Stimulated activated CD4-positive, alpha-beta T cell treated with anti-CD3 and anti-CD28 coated beads, Interleukin-4, amount 100 ng/mL, for 4 hours (primary cell): ENCODE measurements around the gene KDM4B.

Experiments used
- DNase-seq, 2 experiments: peaks; one replicate each; pipeline ENCODE4 v3.0.0-alpha.2; 2020

The KDM4B gene

DNA sequence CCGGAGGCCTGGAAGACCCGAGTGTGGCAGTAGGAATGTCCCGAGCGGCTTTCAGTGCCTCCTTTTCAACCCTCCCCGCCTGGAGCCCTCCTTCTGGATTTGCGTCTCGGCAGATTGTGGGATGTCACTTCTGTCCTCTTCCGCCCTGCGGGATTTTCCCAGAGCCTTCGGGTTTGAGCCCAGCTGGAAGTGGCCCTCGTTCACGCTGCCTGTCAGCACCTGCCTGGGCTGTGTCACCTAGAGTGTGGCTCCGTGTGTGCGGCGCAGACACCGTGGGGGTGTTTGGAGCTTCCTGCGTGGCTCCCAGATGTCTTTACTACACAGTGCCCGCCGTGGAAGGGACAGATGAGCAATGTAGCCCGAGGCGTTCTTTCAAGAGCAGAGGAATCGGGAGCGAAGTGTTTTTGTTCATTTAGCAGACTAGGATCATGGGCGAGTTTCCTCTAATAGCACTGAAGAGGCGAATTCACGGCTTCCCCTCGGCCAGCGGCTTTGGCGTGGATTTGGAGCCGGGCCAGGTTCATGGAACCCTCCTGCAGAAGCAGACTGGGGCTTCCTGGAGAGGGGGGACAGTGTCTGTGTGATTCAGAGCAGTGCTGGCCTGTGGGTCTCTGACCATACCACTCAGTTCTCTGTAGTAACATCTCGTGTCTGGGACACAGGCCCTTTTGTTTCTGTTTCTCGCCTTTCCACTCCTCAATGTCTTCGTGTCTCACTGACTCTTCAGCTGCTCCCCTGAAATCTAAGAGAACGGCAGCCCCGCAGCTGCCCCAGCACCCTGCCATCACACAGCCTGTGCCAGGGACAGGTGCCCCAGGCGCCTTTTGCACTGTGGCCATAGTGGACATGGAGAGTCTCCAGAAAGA lies 68.0 kb downstream of the KDM4B start:
- DNase-seq = no peak

- DNase-seq = no peak
These were observed 69.0 kb downstream of the KDM4B start for GRCh38 chr19:5037936-5038335.

DNA sequence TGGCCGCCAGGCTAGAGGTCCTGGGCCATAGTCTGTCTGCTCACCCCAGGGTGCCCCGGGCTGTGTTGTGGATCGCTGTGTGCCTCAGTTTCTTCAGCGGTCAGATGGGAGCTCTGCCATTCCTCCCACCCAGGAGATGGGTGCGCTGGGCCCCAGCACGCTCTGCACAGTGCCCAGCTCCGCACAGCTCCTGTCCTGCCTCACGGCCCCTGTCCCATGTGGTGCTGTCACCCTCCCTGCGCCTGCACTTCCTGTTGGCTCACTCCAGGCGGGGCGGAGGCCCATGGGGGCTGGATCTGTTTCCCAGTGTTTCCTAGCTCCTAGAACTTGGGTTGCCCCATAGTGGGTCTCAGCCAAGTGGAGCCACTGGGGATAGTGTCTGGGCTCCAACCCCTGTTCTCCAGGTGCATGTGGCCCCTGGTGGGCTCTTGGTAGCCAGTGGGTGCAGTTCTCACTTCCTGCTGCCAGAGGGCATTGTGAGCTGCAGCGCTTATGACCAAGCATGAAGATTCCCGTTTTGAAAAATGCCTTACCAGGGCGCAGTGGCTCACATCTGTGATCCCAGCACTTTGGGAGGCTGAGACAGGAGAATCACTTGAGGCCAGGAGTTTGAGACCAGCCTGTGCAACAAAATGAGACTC lies 69.8 kb downstream of the KDM4B start:
- DNase-seq = no peak

GRCh38 chr19:5039642-5040543 lies 71.0 kb downstream of the KDM4B start:
- DNase-seq = no peak

DNA sequence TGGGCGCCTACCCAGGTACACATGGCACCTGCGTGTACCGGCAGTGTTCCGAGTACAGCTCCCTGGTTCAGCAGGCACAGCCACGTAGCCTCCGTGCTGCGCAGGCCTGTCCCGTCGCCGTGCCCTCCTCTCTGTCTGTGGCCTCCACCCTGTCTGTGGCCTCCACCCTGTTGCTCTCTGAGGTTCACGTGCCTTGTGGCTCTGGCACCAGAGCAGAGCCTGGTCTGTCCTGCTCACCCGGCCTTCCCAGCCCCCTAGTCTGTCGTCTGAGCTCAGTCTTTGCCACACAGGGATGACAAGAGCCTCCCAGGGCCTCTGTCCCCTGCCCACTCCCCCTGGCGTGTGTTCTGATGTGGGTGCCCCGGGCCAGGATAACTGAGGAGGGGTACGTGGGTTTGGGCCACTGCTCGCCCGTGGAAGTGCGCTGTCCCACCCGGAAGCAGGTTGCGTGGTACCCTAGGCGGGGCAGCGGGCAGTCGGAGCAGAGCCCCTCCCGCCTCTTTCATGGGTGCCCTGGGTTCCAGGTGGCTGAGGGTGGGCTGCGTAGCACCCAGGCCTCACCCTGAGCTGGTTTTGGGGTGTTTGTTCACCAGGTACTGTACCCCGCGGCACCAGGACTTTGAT lies 71.7 kb downstream of the KDM4B start:
- no peak for DNase-seq

DNA sequence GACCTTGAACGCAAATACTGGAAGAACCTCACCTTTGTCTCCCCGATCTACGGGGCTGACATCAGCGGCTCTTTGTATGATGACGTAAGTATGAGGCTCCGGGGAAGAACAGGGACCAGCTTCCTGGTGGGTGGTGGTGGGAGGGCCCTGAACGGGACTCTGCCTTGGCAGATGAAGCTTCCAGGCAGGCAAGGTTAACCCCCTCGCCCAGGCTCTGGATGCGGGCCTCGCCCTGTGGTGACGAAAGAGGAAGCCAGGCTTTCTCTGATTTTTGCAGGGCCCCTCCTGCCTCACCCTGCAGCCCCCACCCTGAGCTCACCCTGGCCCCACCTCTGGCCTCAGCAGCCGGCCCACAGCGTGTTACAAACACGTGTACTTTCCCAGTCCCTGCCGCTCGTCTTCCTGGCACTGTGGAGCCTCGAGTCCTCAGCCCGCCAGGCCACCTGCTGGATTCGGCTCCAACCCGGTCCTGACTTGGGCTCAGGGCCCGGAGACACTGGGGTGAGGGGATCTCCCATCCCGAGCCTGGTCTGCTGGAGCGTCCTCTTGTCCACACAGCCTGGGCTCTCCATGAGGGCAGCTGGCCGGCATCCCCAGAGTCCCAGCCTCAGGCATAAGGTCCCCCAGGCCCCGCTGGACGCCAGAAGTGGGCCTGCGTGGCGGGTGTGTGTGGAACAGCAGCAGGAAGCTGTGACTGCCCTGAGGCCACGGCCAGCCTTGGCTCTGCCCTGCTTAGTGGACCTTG lies 72.4 kb downstream of the KDM4B start:
- DNase-seq = no peak

DNA sequence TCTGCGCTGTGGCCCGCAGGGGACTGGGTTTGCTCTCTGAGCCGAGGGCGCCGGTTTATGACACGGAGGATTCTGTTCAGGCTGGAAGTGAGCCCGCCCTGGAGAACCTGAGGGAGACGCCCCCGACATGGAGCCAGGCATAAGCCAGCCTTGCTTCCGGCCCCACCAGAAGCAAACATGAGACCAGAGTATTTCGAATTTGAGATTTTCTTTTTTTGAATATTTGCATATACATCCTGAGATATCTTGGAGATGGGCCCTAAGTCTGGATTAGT lies 72.9 kb downstream of the KDM4B start:
- no peak for DNase-seq

DNA sequence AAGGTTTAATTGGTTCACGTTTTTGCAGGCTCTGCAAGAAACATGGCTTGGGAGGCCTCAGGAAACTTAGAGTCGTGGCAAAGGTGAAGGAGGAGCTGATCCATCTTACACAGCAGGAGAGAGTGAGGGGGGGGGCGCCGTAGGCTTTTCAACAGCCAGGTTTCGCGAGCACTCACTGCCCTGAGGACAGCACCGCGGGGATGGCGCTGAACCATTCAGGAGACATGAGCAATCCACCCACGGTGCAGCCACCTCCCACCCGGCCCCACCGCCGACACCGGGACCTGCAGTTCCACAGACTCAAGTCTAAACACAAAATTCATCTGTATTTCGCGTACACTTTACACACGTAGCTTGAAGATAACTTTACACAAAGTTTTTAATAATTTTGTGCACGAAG lies 73.6 kb downstream of the KDM4B start:
- no peak for DNase-seq

- DNase-seq = no peak
These were observed 76.1 kb downstream of the KDM4B start for GRCh38 chr19:5045029-5045428.

GRCh38 chr19:5045956-5046338 lies 77.0 kb downstream of the KDM4B start:
- no peak for DNase-seq

GRCh38 chr19:5046339-5047039 lies 77.6 kb downstream of the KDM4B start:
- DNase-seq = no peak

DNA sequence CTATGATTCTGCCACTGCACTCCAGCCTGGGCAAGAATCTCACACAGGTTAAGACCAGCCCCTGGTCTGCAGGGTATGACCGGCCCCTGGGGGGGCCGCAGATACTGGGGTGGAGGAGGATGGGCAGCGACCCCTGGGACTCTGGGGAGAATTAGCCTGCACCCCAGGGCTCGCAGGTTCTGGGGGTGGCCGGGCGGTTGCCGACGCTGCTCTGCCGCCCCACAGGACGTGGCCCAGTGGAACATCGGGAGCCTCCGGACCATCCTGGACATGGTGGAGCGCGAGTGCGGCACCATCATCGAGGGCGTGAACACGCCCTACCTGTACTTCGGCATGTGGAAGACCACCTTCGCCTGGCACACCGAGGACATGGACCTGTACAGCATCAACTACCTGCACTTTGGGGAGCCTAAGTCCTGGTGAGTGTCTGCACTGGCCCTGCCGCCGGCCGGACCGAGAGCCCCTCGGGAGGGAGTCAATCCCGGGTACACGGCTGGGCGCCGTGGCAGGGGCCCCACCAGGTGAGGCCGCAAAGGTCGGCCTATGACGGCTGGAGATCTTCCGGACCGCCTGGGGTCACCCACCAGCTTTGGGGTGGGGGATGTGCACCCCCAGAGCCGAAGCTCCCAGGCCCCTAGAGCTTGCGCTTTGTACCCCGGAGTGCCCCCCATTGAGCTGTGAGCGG lies 78.5 kb downstream of the KDM4B start:
- no peak for DNase-seq

- peak; percentile 26 to 57 for DNase-seq
These were observed 79.3 kb downstream of the KDM4B start for GRCh38 chr19:5048091-5048726.

- DNase-seq = no peak
These were observed 80.0 kb downstream of the KDM4B start for GRCh38 chr19:5048727-5049553.

GRCh38 chr19:5049561-5049960 lies 80.6 kb downstream of the KDM4B start:
- no peak for DNase-seq

GRCh38 chr19:5050067-5050656 lies 81.2 kb downstream of the KDM4B start:
- no peak for DNase-seq

DNA sequence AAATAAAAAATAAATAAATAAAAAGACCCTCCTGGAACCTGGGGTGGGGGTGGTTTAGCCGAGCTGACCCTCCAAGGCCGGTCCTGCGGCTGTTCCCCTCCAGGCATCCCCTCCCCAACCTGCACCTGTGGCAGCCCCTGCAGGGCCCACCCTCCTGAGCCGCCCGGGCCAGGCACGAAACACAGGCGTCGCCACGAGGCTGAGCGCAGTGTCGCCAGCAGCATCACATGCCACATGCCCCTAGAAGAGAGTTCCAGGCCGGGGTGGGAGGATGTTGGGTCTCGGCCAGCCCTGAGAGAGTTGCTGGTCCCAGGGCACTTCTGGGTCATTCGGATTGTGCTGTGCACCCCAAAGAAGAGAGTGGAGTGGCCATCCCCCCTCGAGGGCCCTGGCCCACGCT lies 82.0 kb downstream of the KDM4B start:
- DNase-seq = no peak

DNA sequence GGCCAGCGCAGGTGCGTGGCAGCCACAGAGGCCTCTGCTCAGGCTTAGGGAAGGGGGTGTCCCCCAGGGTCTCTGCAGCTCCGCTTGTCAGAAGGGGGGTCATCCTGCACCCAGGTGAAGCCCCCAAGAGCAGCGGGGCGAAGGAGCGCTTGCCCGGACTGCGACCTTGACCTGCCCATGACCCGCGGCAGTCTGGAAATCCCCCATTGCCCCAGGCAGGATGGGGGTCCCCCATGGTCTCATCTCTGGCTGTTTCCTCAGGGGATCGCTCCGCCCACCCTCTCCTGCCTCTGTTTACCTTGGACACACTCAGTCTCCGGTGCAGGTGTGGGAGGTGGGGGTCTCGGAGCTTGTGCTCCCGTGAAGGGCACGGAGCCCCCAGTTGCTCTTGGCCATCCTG lies 82.7 kb downstream of the KDM4B start:
- no peak for DNase-seq

DNA sequence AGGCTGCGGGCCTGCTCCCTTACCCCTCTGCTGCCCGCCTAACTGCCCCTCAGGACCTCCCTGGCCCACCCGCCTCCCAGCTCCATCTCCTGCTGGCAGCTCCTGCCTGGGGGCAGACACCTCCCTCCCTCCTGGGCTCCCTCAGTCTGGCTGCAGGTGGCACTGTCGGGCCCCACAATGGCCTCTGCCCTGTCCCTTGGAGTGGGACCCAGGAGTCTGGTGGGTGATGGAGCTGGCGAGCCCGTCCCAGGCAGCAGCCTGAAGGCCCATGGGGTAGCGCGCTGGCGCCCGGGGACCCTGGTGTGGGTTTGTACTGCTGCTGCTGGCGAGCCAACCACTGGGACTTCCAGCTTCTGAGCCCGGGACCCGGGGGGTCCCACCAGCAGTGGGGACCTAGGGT lies 83.6 kb downstream of the KDM4B start:
- no peak for DNase-seq
